Stimulated activated CD8-positive, alpha-beta memory T cell treated with anti-CD3 and anti-CD28 coated beads, Interleukin-12 subunit alpha, Interleukin-12 subunit beta, amount 100 ng/mL, for 4 hours (primary cell): ENCODE measurements around the gene MMADHC.

Source experiments
- DNase-seq: peaks from one replicate; pipeline ENCODE4 v3.0.0-alpha.2; 2020; ENCODE audit warnings: low read depth

MMADHC gene

DNA sequence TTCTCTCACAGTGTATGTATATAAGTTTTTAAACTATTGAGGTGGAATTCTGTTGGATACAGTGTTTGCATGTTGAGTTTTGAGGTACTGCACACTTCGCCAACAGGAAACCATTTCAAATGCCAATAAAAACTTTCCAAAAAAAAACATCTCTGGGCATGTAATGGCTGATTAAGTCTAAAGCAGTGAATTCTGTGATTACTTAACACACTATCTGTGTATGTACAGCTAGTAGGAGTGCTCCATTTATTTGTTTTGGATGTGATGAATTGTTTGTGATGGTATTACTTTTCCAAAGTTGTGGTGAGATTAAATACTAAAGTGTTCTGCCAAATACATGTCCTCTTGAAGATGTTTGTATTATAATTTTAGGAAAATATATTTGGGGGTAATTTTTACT lies 31.1 kb downstream of the MMADHC start:
- DNase-seq: no peak

DNA sequence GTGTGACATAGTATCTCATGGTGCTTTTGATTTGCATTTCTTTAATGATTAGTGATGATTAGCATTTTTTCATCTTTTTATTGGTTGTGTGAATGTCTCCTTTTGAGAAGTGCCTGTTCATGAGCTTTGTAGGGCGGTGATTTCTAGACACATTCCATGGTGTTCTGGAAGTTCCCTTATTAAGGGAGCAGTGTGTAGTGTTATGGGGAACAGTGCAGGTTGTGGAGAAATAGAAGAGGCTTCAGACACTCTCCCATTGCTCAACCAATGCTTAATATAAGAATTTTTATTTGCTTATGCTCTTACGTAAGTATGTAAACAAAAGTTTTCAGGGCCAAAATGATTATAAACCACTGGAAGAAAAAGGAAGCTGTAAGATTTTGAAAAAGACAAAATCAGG lies 34.7 kb downstream of the MMADHC start:
- DNase-seq: no peak

- no peak for DNase-seq
Observed at GRCh38 chr2:149552226-149552625, 35.3 kb downstream of the MMADHC start.

DNA sequence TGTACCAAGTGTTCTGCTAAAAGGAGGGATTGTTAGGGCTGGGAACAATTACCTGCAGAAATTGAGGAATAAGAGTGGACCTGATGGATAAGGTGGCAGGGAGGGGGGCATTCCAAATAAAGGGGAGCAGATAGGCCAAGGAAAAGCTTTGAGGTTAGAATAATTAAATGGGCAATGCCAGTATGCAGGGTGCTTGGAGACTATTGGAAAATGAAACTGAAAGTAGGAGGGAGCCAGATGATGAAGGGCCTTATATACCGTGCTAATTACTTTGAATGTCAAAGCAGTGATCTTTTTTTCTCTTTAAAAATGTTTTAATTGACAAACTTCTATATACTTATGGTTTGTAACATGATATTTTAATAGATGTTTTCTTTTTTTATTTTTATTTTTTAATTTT lies 42.9 kb downstream of the MMADHC start:
- DNase-seq: no peak

- DNase-seq: no peak
Observed at GRCh38 chr2:149543845-149544244, 43.7 kb downstream of the MMADHC start.

- DNase-seq: no peak
Observed at GRCh38 chr2:149540138-149540537, 47.4 kb downstream of the MMADHC start.

DNA sequence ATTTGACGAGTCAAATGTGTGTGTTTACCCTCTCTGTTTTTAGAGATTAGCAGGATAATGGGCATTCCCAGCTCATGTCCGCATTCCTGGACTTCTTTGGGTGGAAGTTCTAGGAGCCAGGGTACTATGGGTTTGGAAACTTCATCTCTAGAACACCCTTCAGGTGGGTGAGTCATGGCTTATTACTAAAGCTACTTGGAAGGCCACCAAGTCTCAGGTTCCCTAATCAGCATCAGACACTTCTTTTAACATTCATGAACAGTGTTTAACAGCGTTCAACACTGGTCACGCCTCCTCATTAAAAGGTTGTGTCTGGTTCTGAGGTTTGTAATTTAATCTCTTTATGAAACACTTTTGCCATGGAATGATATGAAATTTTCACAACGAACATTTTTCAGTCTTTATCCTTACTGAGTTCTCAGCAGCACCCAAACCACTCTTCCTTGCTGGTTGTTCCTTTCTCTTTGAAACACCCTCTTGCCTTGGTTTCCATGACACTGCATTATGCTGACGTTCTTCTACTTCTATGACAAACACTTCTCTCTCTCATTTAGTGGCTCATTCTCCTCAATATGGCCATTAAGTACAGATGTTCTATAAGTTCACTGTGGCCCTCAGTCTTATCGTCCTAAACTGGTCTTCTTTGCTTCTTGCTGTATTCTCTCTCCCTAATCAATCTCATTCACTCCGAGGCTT lies 49.3 kb downstream of the MMADHC start:
- DNase-seq: no peak

- no peak for DNase-seq
Observed at GRCh38 chr2:149537092-149537726, 50.4 kb downstream of the MMADHC start.

GRCh38 chr2:149536649-149537048 lies 50.9 kb downstream of the MMADHC start:
- no peak for DNase-seq

DNA sequence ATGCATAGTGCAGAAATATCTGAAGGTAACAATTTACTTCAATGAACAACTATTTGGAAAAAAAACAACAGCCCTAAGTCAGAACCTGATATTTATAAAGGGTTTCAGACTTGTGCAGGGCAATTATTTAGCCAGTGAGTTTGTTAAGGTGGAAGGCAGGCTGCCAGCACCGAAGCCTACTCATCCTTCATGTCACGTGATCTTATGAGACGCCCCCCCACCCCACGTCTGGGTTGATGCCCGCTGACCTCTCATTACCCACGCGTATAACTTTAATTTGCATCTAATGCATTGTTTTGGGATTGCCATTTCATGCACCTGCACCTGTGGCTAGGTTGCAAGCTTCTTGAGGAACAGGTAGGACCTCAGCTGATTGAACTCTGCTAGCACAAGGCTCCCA lies 52.9 kb downstream of the MMADHC start:
- DNase-seq: no peak

DNA sequence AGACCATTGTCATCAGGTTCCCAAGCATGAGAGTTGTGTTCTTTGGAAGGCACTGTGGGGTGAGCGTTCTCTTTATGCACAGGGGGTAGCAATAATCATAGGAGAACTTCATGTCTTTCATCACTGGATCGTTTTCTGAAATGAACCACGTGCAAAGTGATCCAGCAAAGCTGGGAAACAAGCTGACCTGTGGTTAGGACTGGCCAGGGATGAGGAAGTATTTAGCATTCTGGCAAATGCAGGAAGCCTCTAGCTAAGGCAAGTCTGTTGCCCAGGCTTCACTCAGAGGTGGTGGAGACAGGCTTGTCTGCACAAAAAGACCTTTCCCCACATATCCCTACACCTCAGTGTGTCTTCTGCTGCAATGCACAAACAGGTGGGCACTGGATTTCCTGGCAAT lies 58.6 kb downstream of the MMADHC start:
- no peak for DNase-seq

GRCh38 chr2:149527998-149528755 lies 59.4 kb downstream of the MMADHC start:
- DNase-seq: no peak

GRCh38 chr2:149526689-149527088 lies 60.9 kb downstream of the MMADHC start:
- DNase-seq: no peak

GRCh38 chr2:149525323-149525722 lies 62.3 kb downstream of the MMADHC start:
- DNase-seq: no peak
